GM18507 (cell line): ENCODE data around the gene CRYM.
"Not testable (repeated sequence)": the region's sequence is repeated elsewhere in the genome, so short reads cannot be mapped to it uniquely, and the experiment has no call there.

ENCODE experiments used
- DNase-seq: peaks from one replicate; pipeline ENCODE4 v3.0.0; 2011; ENCODE audit warnings: low read depth; ENCODE audit not compliant: insufficient read length; ENCODE audit errors: extremely low spot score
- FAIRE-seq: peaks from 2 replicates; lab custom pipeline; 2011; peaks lifted over from hg19 to GRCh38; lab: Jason Lieb, UNC

CRYM gene

GRCh38 chr16:21257284-21257683 is 20.8 kb downstream of the CRYM start:
- FAIRE-seq (no peak), DNase-seq (no peak)

- FAIRE-seq: no peak
- no peak for DNase-seq
These were observed 21.5 kb downstream of the CRYM start for GRCh38 chr16:21256636-21257035.

GRCh38 chr16:21253470-21253869 is 24.6 kb downstream of the CRYM start:
- DNase-seq (no peak), FAIRE-seq (no peak)

DNA sequence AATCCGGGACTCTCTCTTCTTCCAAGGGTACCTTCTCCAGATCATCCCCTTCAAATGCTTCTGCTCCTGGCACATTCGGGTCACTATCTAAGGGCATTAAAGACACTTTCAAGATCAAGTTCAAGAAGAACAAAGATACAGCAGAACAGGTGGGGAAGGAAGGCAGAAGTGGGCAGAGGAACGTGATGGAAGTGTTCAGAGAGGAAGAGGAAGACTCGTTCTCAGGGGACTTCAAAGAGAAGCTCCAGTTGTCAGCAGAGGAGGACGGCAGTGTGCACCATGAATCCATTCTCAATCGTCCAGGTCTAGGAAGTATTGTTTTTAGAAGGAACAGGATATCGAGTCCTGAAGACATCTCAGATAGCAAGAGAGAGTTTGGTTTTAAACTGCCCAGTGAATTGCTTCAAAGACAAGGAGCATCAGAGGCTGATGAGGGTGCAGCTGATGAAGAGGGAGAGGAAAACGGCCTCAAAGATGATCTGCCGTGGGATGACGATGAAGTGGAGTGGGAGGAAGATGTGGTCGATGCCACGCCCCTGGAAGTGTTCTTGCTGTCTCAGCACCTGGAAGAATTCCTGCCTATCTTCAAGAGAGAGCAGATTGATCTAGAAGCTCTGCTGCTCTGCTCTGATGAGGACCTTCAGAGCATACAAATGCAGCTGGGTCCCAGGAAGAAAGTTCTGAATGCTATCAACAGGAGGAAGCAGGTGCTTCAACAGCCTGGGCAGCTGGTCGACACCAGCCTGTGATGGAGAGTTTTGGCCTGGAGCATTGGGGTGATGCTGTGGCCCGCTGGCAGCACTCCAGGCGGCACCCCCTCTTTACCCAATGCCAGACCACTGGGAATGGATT is 27.8 kb downstream of the CRYM start:
- no peak for DNase-seq
- FAIRE-seq: no peak

- FAIRE-seq, DNase-seq: not testable (repeated sequence)
These were observed 29.9 kb downstream of the CRYM start for GRCh38 chr16:21248179-21248578.

GRCh38 chr16:21244518-21245215 is 33.4 kb downstream of the CRYM start:
- DNase-seq (no peak), FAIRE-seq (no peak)

- FAIRE-seq: no peak
- no peak for DNase-seq
These were observed 35.3 kb downstream of the CRYM start for GRCh38 chr16:21242756-21243155.

- DNase-seq: no peak
- FAIRE-seq: no peak
These were observed 38.4 kb downstream of the CRYM start for GRCh38 chr16:21239646-21240045.

DNA sequence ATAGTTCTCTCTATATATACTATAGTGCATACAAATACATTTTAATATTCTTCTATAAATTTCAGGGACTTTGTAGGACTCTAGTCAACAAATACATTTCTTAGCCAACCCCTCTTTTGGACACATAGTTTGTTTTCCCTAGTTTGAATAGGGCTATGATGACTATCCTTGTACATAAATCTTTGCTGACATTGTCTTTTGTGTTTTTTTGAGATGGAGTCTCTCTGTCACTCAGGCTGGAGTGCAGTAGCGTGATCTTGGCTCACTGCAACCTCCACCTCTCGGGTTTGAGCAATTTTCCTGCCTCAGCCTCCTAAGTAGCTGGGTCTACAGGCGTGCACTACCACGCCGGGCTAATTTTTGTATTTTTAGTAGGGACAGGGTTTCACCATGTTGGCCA is 41.3 kb downstream of the CRYM start:
- FAIRE-seq (no peak), DNase-seq (no peak)

GRCh38 chr16:21235199-21235585 is 42.9 kb downstream of the CRYM start:
- no peak for FAIRE-seq
- DNase-seq: no peak

GRCh38 chr16:21233521-21234150 is 44.5 kb downstream of the CRYM start, which contains the start of gene ANKS4B:
Gene ANKS4B, plus strand, starts transcription at chr16:21233699. Its CDS starts 39 bp downstream, at chr16:21233738.
- no peak for FAIRE-seq
- DNase-seq: no peak

DNA sequence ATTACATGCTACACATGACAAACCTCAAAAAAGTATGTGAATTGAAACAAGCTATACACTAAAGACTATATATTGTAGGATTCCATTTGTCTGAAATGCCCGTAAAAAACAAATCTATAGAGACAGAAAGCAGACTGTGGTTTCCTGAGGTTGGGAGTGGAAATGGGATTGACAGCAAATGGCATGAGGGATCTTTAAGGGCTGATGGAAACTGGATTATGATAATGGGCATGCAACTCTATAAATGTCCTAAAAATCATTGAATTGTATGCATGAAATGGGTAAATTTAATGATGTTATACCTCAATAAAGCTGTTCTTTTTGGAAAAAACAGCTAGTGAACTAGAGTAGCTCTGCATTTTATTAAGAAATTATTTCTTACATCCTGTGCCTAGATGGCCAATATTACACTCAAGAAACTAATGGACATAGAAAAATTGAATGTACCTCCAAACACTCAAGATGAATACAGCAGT is 45.0 kb downstream of the CRYM start:
- DNase-seq (no peak), FAIRE-seq (no peak)

GRCh38 chr16:21228361-21228872 is 49.7 kb downstream of the CRYM start:
- DNase-seq: no peak
- FAIRE-seq: no peak

DNA sequence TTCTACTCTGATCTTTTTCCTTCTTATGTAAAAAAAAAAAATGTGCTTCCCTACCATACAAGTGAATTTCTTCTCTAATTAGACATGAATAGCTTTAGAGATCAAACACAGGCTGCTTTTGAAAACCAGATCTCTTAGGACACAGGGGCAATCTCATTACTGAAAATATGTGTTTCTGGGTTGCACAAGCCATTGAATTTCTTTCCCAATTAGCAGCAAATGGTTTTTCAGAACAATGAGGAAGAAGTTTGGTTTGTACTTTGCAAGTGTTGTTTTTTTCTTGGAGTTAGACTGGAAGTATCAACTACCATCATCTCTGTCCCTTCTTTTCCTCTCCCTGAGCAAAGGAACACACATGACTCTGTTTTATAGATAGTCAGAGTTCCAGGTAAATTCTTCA is 50.2 kb downstream of the CRYM start:
- FAIRE-seq (no peak), DNase-seq (no peak)

- FAIRE-seq (no peak), DNase-seq (no peak)
These were observed 51.3 kb downstream of the CRYM start for GRCh38 chr16:21226749-21227148.

DNA sequence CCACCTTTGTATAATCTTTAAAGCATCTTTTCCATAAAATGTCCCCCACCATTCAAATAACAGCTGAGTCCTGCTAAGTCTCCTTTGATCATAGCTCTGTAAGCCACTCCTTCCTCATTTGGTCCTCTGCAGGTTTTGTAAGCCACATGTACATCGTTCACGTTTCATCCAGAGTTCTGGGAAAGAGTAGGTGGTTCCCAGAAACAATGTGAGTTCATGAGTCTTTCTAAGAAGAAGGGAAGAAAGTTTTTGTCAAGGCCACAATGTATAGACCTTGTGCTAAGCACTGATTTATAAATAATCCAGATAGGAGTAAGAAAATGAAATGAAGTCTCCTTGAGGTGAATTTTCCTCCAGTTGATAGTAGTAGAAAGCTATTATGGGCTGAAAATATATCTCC is 53.3 kb downstream of the CRYM start:
- no peak for FAIRE-seq
- no peak for DNase-seq

GRCh38 chr16:21223787-21224186 is 54.3 kb downstream of the CRYM start:
- FAIRE-seq (no peak), DNase-seq (no peak)

GRCh38 chr16:21222495-21223337 is 55.4 kb downstream of the CRYM start:
- FAIRE-seq (no peak), DNase-seq (no peak)

DNA sequence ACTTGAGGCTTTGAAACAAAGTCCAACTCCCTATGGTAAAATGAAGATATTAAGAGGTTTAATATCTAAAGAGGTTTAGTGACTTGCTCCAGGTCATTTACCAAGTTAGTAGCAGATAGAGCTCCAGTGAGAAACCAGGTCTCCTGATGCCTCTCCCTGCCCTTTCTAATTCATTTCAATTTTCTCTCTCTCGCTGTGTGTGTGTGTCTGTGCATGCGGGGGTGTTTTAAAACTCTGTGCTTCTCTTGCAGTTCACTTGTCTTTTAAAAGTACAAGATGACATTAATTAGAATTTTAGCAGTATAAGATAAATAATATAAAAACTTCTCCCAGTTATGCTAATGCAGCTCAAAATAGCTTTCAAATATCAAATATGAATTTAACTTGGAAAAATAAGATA is 58.5 kb downstream of the CRYM start:
- FAIRE-seq (no peak), DNase-seq (no peak)
